Hematopoietic multipotent progenitor cell treated with erythropoietin and hydrocortisone succinate and interleukin-3 and kit ligand, for 17 days (in vitro differentiated cells): ENCODE results near the gene NPNT.

Source experiments
- DNase-seq: peaks from one replicate; pipeline ENCODE4 v3.0.0-alpha.2; 2015; ENCODE audit warnings: low spot score

Gene NPNT

DNA sequence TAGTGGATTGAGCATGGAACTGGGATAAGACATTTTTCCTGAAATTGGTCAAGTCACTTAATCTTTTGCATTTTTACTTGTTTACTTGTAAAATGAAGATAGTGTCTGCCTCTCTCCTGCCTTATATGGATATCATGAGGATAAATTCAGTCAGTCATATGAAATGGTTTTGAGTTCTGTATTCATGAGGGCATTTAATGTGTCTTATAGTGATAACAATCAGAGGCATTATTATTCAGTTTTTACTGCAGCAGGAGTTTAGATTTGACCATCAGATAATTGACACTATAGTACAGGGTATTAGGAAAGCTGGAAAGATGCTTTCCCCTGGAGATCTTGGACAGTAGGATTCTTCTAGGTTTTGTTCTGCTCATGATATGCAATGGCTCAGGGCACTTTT lies 26.0 kb downstream of the NPNT start:
- no peak for DNase-seq

DNA sequence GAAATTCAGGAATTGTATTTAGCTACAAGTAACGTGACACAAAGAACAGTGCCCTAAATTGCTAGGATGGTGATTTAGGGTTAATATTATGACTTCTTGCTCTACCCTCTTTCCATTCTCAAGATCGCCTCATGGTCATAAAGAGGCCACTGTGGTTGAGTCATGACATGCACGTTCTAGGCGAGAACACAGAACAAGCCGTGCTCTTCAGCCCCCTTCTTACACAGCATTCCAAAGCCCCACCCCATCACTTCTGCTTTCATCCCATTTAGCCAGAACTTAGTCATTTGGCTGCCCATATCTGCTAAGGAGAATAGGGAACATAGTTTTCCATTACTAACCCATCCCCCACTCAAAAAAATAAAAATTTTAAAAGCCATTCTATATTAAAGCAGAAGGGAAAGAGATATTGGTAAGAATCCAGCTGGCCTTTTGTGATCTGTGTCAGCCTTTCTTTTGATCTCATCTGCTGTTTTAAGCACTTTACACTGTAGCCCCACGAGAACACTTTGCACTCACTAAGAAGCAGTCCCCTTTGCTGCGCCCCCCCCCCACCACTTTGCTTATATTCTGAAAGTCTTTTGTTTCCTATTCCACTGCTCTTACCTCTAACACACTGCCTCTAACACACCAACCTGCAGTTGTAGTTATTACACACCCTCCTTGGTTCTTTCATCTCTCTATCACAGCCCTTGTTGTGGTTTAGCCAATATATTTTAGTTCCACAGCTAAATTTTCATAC lies 28.4 kb downstream of the NPNT start:
- no peak for DNase-seq

DNA sequence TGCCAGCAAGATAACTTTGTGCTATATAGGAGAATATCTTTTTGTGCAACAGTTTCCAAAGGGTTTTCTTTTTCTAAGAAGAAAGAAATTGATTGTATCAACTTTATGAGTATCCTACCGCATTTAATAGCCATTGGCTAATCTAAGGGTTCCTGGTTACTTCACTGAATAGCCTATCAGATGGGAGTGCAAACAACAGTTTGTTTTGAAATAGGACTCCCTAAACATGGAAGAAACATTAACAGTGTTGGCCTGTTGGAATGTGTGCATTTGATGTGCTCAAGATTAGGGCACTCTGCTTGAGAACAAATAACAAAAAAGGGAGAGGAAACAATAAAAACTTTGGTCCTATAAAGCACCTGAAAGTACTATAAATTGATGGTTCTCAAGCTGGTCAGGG lies 29.1 kb downstream of the NPNT start:
- no peak for DNase-seq

DNA sequence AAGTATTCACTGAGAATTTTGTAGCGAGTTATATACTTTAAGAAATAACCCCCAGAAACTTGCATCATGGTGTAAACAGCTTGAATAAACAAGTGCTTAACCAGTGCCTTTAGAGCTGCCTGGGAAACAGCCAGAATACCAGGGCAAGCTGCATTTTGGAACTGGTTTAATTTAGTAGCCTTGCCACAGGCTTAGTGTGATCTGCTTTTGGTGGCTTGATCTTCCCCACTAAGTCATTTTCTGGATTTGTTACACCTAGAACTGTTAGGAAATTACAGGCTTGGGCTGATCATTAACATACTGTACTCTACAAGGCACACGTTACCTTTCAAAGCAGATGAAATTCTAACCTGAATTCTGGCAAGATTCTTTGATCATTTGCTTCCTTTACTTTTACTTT lies 35.4 kb downstream of the NPNT start:
- no peak for DNase-seq

DNA sequence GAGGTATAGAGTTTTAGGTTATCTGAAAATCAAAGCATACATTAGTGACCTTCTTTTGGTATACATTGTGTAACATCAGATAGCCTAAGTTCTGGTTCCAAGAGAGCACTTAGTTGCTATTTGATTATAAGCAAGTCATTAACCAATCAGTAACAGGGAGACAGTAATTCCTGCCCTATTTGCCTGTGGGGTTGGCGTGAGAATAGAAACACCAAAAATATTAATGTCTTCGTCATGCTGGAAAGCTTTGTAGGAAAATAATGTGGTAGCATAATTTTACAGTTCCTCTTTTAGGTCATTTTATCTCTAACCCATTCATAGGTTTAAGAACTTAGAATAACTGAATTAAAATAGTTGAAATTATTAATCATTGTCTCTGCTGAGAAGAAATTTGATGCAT lies 37.8 kb downstream of the NPNT start:
- no peak for DNase-seq

DNA sequence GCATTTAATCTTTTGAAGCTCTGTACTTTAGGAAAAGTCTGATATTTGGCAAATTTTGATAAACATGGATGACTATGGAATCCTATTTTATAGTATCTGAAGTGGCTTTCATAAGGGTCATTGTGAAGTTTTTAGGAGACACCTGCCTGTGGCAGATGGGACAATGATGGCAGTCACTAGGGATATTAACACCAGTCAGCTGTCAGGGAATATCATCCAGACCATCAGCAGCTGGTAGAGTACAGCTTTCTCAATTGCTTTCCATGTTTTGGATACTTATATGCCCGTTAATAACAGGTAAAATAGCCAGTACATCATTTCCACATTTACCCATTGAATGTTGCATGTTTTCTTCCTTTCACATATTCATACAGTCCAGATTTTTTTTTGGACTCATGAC lies 39.1 kb downstream of the NPNT start:
- no peak for DNase-seq

DNA sequence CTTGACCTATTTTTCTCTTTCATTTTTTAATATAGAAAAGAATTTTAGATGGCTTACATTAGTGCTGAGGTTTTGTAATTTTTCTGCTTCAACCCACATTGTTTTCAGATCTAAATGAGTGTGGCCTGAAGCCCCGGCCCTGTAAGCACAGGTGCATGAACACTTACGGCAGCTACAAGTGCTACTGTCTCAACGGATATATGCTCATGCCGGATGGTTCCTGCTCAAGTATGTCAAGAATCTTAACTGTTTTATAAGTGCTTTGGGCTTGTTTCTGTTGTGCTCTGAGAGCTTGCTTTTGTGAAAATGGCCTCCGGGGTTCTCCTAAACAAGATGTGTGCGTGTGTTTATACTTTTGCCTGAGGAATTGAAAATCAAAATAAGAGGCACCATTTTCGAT lies 41.6 kb downstream of the NPNT start:
- no peak for DNase-seq

DNA sequence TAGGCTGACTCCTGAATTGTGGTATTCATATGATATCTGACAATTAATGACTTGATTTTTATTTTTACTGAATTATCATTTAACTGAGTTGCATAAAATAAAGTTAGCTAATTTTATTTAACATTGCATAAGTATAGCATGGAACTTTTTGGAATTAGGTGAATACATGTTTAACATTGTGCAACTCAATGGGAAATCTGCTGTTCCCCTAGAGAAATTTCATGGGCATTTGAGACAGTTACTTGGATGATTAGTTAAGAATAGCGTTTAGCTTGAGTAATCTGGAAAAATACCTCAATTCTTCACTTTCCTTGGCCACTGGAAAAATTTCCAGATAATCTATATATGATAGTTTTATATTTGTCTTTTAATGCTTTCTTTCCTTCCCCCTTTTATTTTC lies 42.5 kb downstream of the NPNT start:
- no peak for DNase-seq

DNA sequence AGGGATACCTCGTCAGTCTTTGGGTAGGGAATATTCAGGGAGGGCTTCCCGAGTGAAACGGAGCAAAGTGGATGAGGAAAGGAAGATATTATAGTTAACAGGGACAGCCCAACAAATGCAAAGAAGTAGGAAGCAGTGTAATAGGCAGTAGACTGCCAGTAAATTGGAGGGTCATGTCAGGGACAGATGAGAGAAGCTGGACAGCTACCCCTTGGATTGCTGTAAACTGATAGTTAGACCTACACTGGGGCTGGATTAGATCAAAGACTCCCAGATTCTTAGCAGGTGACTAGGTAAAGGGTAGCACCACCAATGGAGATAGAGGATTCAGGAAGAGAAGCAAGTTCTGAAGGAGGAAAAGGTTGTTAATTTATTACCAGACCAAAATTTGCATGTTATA lies 48.0 kb downstream of the NPNT start:
- no peak for DNase-seq

DNA sequence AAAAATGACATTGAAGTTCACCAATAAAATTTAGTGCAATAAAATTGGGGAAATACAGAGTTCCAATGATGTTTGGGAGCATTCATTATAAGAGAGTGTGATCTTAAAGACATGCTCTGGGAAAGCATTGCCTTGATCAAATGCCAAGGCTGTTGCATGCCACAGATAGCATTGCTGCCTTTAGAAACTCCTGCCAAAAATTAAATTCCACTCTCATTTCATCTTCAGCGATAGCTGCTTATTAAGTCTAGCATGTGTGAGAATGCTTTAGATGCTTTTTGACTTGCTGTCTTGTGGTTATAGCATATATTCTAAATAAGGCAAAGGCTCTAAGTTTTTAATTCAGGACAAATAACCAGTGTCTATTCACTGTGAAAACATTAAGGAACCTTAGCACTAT lies 49.3 kb downstream of the NPNT start:
- no peak for DNase-seq

DNA sequence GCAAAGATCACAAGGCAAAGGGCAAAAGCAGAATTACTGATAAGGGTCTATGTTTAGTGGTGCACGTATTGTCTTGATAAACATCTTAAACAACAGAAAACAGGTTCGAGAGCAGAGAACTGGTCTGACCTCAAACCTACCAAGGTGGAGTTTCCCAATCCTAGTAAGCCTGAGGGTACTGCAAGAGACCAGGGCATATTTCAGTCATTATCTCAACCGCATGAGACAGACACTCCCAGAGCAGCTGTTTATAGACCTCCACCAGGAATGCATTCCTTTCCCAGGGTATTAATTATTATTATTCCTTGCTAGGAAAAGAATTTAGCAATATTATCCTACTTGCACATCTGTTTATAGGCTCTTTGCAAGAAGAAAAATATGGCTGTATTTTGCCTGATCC lies 51.5 kb downstream of the NPNT start:
- DNase-seq, result no peak

DNA sequence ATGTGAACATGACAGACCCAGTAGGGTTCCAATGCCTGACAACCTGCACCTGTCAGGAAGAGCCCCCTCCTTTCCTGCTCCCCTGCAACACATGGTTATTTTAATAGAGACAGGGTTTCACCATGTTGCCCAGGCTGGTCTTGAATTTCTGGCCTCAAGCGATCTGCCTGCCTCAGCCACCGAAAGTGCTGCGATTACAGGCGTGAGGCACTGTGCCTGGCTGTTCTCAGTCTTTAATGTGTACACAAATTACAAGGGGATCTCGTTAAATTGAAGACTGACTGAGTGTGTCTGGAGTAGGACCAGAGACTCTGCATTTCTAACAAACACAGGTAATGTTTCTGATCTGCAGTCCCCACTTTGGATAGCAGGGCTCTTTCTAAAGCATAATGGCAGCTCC lies 55.4 kb downstream of the NPNT start:
- DNase-seq, result no peak

DNA sequence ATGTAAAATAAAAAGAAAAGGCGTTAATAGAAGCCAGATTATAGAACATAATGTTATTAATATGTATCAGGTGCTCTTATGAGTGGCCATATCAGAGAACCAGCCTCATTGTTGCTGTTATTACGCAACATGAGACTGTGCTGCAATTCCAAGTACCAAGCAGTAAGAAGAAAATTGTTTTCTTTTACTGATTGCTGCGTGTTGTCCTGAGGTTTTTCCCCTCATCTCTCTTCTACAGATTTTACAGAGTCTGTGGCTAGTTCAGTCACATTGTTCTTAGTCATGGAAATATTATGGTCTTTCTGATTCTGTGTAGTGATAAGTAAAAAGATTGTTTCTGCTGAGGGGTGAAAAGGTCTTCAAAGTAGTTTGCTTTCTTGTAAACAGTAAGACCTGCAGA lies 55.9 kb downstream of the NPNT start:
- no peak for DNase-seq

DNA sequence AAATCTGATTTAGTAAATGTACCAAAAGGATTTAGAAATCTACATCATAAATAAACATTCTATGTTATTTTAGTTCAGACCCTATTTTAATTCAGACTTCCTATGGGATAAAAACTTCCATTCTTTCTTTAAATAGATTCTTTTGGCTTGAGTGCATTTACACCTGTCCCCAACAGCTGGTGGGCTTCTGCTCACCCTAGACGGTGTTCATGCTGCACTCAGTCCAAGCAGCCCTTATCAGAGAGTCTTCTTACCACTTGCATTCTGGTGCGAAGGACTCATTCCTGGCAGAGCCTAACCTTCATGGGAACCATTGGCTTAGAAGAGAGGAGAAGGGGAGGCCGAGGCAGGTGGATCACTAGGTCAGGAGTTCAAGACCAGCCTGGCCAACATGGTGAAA lies 57.3 kb downstream of the NPNT start:
- no peak for DNase-seq

DNA sequence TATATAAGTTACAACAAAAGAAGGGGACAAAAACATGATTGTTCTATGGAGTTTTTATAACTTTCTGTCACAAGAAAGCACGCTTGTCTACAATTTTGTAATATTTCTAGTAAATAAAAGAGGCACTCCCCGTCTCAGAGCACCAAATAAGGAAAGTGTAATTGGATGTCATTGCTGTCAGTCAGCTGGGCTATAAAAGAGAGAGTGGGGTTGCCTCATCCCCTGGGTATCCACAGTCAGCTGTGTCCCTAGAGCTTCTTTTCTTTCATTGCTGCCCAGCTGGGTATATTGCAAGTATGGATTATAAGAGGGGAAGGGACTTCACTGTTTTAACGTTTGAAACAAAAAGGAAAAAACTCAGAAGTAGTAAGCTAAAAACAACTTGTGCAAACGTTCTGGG lies 61.3 kb downstream of the NPNT start:
- no peak for DNase-seq

DNA sequence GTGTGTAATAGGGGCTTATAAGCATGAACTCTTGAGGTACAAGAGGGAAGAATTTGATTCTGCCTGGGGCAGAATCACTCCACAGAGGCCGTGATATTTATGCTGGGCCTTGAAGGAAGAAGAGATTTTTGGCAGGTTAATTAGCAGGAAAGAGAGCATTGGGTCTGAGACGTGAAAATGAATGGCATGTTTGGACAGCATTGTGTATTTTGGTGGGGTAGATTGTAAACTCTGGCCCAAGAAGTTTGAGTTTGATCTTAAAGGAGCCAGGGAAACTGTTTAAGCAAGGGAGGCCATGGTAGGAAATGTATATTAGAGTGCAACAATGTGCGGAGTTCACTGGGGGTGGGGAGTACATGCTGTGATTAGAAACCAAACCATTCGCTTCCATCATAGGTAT lies 62.4 kb downstream of the NPNT start:
- no peak for DNase-seq

DNA sequence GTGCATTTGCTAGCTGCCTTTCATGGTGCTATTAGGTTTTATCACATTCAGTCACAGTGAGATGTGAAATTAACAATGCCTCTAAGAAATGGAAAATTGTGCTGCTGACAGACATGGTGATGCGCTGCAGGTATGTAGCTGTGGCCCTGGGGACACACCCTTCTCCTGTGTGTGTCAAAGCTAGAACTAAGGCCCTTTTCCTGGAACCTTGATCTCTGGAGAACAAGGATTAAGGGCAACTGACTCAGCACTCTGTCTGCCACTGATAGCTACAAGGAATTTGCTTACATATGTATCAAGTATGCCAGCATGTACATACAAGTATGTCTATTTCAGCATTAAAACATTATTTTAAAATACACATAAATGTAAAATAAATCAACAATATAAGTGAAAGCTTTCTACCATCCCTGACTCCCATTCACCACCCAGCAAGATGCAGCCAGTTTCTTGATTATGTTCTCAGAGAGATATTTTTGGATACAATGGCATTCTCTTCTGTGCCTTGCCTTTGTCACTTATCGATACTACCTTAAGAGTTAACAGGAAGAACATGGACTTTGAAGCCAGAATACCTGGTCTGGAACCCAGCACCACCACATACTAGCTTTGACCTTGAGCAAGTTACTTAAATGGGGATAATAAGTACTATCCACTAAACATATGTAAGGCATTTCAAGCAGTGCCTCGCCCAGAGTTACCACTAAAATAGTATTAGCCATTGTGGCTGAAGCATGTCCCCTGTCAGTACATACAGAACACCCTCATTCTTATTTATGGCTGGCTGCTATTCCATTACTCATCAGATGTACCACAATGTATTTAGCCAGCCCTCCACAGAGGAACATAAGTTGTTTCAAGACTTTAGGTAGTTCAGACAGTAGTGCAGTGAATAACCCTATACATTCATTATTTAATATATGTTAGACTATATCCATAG lies 68.5 kb downstream of the NPNT start:
- no peak for DNase-seq

DNA sequence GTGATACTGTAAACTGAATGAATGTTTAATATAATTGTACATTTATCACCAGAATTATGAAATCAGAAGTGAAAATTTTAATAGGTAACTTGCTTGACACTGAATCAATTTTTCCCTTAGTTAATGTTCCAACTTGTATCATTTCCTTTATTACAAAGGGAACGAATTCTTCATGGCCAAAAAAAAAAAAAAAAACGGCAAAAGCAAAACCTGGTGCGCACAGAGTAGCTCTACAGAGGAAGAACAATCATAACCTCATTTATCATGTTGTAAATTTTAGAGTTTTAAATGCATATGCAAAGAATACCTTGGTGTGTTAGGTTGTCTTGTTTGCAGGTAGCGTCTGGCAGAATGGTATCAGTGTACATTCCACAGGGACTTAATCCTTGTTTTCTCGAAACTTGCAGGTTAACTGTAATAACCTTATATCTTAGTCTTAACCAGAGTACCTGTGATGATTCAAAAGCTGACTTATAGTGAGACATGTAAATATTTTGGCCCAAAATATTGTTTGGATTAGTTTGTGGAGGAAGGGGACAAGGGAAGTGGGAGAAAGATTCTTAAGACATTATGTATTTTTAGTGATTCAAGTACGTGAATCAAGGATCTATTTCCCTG lies 70.0 kb downstream of the NPNT start:
- no peak for DNase-seq

DNA sequence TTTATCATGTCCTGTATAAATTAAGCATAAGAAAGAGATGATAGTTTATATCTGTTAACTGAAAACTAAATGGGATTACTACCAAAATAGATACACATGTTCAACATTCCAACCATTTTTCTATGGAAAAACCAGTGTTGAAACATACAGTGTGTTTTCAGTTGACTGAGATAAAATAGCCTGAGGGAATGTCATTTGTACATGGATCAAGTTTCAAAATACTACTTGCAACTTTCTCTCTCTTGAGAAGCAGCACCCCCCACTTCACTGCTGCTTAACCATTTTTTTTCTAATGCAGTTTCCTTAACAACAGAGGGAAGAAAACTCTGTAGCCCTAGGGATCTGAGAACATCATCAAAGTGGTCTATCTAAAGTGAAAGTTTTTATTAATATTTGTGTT lies 70.8 kb downstream of the NPNT start:
- no peak for DNase-seq

DNA sequence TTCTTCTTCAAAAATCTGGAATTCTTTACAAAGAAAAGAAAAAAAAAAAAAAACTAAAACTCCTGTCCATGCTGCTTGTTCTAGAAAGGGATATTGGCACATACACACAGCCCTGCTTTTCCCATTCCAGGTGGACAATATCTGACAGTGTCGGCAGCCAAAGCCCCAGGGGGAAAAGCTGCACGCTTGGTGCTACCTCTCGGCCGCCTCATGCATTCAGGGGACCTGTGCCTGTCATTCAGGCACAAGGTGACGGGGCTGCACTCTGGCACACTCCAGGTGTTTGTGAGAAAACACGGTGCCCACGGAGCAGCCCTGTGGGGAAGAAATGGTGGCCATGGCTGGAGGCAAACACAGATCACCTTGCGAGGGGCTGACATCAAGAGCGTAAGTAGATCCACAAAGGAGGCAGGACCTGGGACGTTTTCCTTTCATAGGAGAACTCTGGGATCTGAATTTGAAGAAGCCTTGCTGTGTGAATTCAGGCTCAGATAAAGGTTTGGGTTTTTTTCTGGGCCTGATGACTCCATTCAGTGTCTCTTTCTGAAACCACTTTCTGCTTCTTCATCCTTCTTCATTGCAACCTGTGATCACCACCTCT lies 71.9 kb downstream of the NPNT start:
- no peak for DNase-seq

DNA sequence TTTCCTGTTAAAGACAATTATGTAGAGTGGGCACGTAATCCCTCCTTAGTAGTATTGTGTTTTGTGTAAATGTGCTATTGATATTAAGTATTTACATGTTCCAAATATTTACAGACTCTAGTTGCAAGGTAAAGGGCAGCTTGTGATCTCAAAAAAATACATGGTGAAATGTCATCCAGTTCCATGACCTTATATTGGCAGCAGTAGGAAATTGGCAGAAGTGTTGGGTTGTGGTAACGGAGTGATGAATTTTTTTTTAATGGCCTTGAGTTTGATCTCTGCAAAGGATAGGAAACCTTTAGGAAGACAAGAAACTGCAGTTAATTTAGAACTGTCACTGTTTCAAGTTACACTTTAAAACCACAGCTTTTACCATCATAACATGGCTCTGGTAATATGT lies 74.3 kb downstream of the NPNT start:
- DNase-seq, result no peak

DNA sequence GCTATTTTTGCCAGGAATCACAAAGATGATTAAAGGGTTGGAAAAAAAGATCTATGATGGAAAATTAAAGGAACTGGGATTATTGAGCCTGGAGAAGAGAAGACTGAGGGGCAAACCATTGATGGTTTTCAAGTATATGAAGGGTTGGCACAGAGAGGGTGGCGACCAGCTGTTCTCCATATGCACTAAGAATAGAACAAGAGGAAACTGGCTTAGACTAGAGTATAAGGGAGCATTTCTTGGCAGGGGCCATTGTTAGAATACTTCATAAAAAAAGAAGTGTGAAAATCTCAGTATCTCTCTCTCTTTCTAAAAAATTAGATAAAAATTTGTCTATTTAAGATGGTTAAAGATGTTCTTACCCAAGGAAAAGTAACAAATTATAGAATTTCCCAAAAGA lies 75.1 kb downstream of the NPNT start:
- DNase-seq, result no peak

DNA sequence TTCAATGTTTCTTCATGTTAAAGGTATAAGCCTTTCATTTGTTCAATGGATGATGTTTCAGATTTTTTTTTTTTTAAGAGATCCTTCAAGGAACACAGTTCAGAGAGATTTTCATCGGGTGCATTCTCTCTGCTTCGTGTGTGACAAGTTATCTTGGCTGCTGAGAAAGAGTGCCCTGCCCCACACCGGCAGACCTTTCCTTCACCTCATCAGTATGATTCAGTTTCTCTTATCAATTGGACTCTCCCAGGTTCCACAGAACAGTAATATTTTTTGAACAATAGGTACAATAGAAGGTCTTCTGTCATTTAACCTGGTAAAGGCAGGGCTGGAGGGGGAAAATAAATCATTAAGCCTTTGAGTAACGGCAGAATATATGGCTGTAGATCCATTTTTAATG lies 75.8 kb downstream of the NPNT start:
- no peak for DNase-seq
